NCI-H2196 treated with DMSO at 0.1 percent for 48 hours (cell line): ENCODE measurements around the gene ZCCHC17.

ENCODE experiments used
- DNase-seq: peaks from one replicate; lab custom pipeline; 2025; ENCODE audit not compliant: unreplicated experiment; lab: John Stamatoyannopoulos, UW

Gene ZCCHC17

GRCh38 chr1:31302709-31303441, 6.0 kb downstream of the ZCCHC17 start:
- no peak for DNase-seq

- DNase-seq = no peak
These were observed 9.4 kb downstream of the ZCCHC17 start for GRCh38 chr1:31306278-31306677.

GRCh38 chr1:31308036-31308435, 11.2 kb downstream of the ZCCHC17 start:
- no peak for DNase-seq

GRCh38 chr1:31310198-31310597, 13.4 kb downstream of the ZCCHC17 start:
- DNase-seq = no peak

GRCh38 chr1:31315902-31316301, 19.1 kb downstream of the ZCCHC17 start:
- no peak for DNase-seq

- DNase-seq = no peak
These were observed 21.3 kb downstream of the ZCCHC17 start for GRCh38 chr1:31318146-31318545.

- DNase-seq = no peak
These were observed 27.3 kb downstream of the ZCCHC17 start for GRCh38 chr1:31324093-31324492.

- no peak for DNase-seq
These were observed 28.2 kb downstream of the ZCCHC17 start for GRCh38 chr1:31324992-31325391.

GRCh38 chr1:31326461-31326860, 29.6 kb downstream of the ZCCHC17 start:
- no peak for DNase-seq

- DNase-seq = no peak
These were observed 30.5 kb downstream of the ZCCHC17 start for GRCh38 chr1:31327381-31327780.

GRCh38 chr1:31335007-31335406, 38.2 kb downstream of the ZCCHC17 start:
- peak; percentile 50 for DNase-seq

GRCh38 chr1:31336687-31337467, 40.0 kb downstream of the ZCCHC17 start:
- DNase-seq = no peak

GRCh38 chr1:31344503-31344902, 47.7 kb downstream of the ZCCHC17 start:
- no peak for DNase-seq

GRCh38 chr1:31345635-31346034, 48.8 kb downstream of the ZCCHC17 start:
- no peak for DNase-seq

- DNase-seq = no peak
These were observed 50.0 kb downstream of the ZCCHC17 start for GRCh38 chr1:31346785-31347184.

GRCh38 chr1:31348449-31348848, 51.6 kb downstream of the ZCCHC17 start:
- no peak for DNase-seq

GRCh38 chr1:31354283-31354682, 57.5 kb downstream of the ZCCHC17 start:
- no peak for DNase-seq

GRCh38 chr1:31356427-31356826, 59.6 kb downstream of the ZCCHC17 start:
- no peak for DNase-seq

GRCh38 chr1:31361607-31362006, 64.8 kb downstream of the ZCCHC17 start:
- DNase-seq = no peak

- no peak for DNase-seq
These were observed 65.2 kb downstream of the ZCCHC17 start for GRCh38 chr1:31362032-31362431.

GRCh38 chr1:31364561-31365250, 67.9 kb downstream of the ZCCHC17 start:
- no peak for DNase-seq

- peak; percentile 12 for DNase-seq
These were observed 70.0 kb downstream of the ZCCHC17 start for GRCh38 chr1:31366796-31367195.
